ENCODE results near the gene METTL2A. TPM values are rescaled to one million over a fixed set of nuclear protein-coding genes. Genes with fewer than 3 reads are reported as not detected.
"Not testable (repeated sequence)": the region's sequence is repeated elsewhere in the genome, so short reads cannot be mapped to it uniquely, and the experiment has no call there.

METTL2A gene
- 36.6 and 37.1 TPM in 2 replicates for total RNA-seq (2013; cell fraction: nucleolus; rRNA removed)
- total RNA-seq (2014; rRNA removed) (26.0 and 26.8 TPM in 2 replicates), total RNA-seq (2014; rRNA removed; fragmentation: Illumina TruSeq; extraction: Trizol) (23.8 and 27.6 TPM in 2 replicates), total RNA-seq (2021) (21.2 and 23.1 TPM in 2 replicates), polyA plus RNA-seq (2011; rRNA removed) (21.9 and 30.5 TPM in 2 replicates), polyA plus RNA-seq (2014; fragmentation: Illumina TruSeq; extraction: Trizol) (20.6 and 20.8 TPM in 2 replicates), polyA plus RNA-seq (2014; fragmentation: Nextera tagmentation; extraction: Ambion mirVana) (10 to 100 TPM; 24.5 to 31.5 TPM), polyA plus RNA-seq (2014; rRNA removed) (18.3 and 19.7 TPM in 2 replicates), polyA plus RNA-seq (2016; fragmentation: Nextera tagmentation; extraction: Ambion mirVana) (10 to 100 TPM; 29.6 to 34.0 TPM), polyA minus RNA-seq (2011; rRNA and poly(A)+ RNA removed) (18.1 and 22.1 TPM in 2 replicates), Bru-seq, nascent RNA (percentile 71 among the genes with signal in this experiment), BruChase-seq, experiment 1, labeled RNA remaining after a 6-hour chase (percentile 68 among the genes with signal in this experiment), BruChase-seq, experiment 2, labeled RNA remaining after a 2-hour chase (percentile 69 among the genes with signal in this experiment)
- polyA plus RNA-seq (2011; ENCODE audit: low read depth), result 5.5 TPM
- polyA plus RNA-seq (2011; cell fraction: cytosol; rRNA removed), result 15.3 and 16.0 TPM in 2 replicates
- polyA plus RNA-seq (2011; cell fraction: nucleus; rRNA removed), result 7.2 and 8.8 TPM in 2 replicates
- 9.9 and 11.5 TPM in 2 replicates for polyA plus RNA-seq (2012)
- 8.3 and 10.3 TPM in 2 replicates for polyA minus RNA-seq (2011; cell fraction: cytosol; rRNA and poly(A)+ RNA removed)
- polyA minus RNA-seq (2011; cell fraction: nucleus; rRNA and poly(A)+ RNA removed), result 7.1 and 20.9 TPM in 2 replicates
- long read RNA-seq, experiment 1, transcript METTL2A-202 (8 exons, 1,556 nt), result minor isoform, 8 of 33 reads
- long read RNA-seq, experiment 1, transcript METTL2A-201 (9 exons, 2,537 nt), result major isoform, 21 of 33 reads
- long read RNA-seq, experiment 1, partial matches to known transcripts, result 1 of 33 reads
- long read RNA-seq, experiment 1, other reads (novel, unspliced or antisense), result 3 of 33 reads
- long read RNA-seq, experiment 2, transcript METTL2A-201 (9 exons, 2,537 nt), result major isoform, 163 of 234 reads
- long read RNA-seq, experiment 2, transcript METTL2A-202 (8 exons, 1,556 nt), result minor isoform, 48 of 234 reads
- long read RNA-seq, experiment 2, partial matches to known transcripts, result 5 of 234 reads
- long read RNA-seq, experiment 2, other reads (novel, unspliced or antisense), result 18 of 234 reads

GRCh38 chr17:62423647-62424461, at the start of gene METTL2A:
TSS of gene METTL2A (plus strand) at chr17:62423897. CDS start at chr17:62423903, 6 bp downstream.
- POLR2A ChIA-PET; BruUV-seq (replicated peaks): not testable (repeated sequence)
- TF ChIP-seq NR2C1 (IDR thresholded peaks at IDR 0.05) (peak; percentile 64; the same call in 1 of the 2 replicates), CREM (IDR thresholded peaks at IDR 0.05; ENCODE audit: low read depth) (peak; percentile 59), POLR2A (IDR thresholded peaks at IDR 0.05; ENCODE audit: low read depth, low read length) (peak; percentile 77), RAD21 (IDR thresholded peaks at IDR 0.05; ENCODE audit: insufficient read depth, low read depth, low read length) (peak; percentile 36; the same call in 1 of the 2 replicates), CREB1 (IDR thresholded peaks at IDR 0.05; ENCODE audit: low read depth) (peak; percentile 73), CHD2 (IDR thresholded peaks at IDR 0.05; ENCODE audit: borderline replicate concordance, low read depth, low read length) (0 out of 2 replicates have a peak, but pooled peaks have one; percentile 38), MAX (IDR thresholded peaks at IDR 0.05; ENCODE audit: low read depth, low read length) (peak; percentile 19; the same call in 1 of the 2 replicates), NBN (IDR thresholded peaks at IDR 0.05) (peak; percentile 52; the same call in 1 of the 2 replicates)
- TF ChIP-seq, protein P1, sequence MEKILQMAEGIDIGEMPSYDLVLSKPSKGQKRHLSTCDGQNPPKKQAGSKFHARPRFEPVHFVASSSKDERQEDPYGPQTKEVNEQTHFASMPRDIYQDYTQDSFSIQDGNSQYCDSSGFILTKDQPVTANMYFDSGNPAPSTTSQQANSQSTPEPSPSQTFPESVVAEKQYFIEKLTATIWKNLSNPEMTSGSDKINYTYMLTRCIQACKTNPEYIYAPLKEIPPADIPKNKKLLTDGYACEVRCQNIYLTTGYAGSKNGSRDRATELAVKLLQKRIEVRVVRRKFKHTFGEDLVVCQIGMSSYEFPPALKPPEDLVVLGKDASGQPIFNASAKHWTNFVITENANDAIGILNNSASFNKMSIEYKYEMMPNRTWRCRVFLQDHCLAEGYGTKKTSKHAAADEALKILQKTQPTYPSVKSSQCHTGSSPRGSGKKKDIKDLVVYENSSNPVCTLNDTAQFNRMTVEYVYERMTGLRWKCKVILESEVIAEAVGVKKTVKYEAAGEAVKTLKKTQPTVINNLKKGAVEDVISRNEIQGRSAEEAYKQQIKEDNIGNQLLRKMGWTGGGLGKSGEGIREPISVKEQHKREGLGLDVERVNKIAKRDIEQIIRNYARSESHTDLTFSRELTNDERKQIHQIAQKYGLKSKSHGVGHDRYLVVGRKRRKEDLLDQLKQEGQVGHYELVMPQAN (conservative IDR thresholded peaks at IDR 0.05), result peak; percentile 63; the same call in 1 of the 2 replicates
- TF ChIP-seq, protein P2, sequence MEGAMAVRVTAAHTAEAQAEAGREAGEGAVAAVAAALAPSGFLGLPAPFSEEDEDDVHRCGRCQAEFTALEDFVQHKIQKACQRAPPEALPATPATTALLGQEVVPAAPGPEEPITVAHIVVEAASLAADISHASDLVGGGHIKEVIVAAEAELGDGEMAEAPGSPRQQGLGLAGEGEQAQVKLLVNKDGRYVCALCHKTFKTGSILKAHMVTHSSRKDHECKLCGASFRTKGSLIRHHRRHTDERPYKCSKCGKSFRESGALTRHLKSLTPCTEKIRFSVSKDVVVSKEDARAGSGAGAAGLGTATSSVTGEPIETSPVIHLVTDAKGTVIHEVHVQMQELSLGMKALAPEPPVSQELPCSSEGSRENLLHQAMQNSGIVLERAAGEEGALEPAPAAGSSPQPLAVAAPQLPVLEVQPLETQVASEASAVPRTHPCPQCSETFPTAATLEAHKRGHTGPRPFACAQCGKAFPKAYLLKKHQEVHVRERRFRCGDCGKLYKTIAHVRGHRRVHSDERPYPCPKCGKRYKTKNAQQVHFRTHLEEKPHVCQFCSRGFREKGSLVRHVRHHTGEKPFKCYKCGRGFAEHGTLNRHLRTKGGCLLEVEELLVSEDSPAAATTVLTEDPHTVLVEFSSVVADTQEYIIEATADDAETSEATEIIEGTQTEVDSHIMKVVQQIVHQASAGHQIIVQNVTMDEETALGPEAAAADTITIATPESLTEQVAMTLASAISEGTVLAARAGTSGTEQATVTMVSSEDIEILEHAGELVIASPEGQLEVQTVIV (IDR thresholded peaks at IDR 0.05; ENCODE audit: borderline replicate concordance, partially characterized antibody), result peak; percentile 24

More at GRCh38 chr17:62423647-62424461, at the start of gene METTL2A:
- ATAC-seq (peak; percentile 96), FAIRE-seq (peak; percentile 95), DNase-seq (ENCODE audit: low read depth, low spot score) (peak; percentile 60)
- peak within 1 kb of the TSS; percentile 96 for H2AFZ ChIP-seq (ENCODE audit: control insufficient read depth, low read depth, low read length)
- in situ Hi-C loops (cut with MboI) (loop anchor here (5.0 kb wide), 1 partner anchor 63 kb away; no protein-coding TSS in a partner anchor), intact Hi-C loops (cut with micrococcal nuclease; ENCODE audit: unreplicated experiment) (loop anchor here (5.0 kb wide), 1 partner anchor 63 kb away; no protein-coding TSS in a partner anchor)
- ChIA-PET SMC1A (ENCODE audit: uncharacterized antibody, unreplicated experiment) (interaction anchor here (1.3 kb wide), 1 partner anchor 58 kb away, joined by 3 read pairs; no protein-coding TSS in a partner anchor), CTCF (interaction anchor here (0.8 to 3.0 kb wide), 5 partner anchors 35 to 129 kb away, joined by 3 to 43 read pairs (median 4); no protein-coding TSS in a partner anchor), RAD21 (ENCODE audit: unreplicated experiment) (interaction anchor here (0.7 to 1.7 kb wide), 2 partner anchors 60 to 61 kb away, joined by 3 to 6 read pairs; no protein-coding TSS in a partner anchor)
- peak within 1 kb of the TSS; percentile 67 for H3K27ac ChIP-seq (ENCODE audit: control insufficient read depth, insufficient read depth)
- H3K9ac ChIP-seq (ENCODE audit: control insufficient read depth, insufficient read depth, low read length), result peak within 1 kb of the TSS; percentile 80
- H3K4me1 ChIP-seq (ENCODE audit: control insufficient read depth, insufficient read depth, low read length); H3K36me3 ChIP-seq (ENCODE audit: control insufficient read depth in 2 of 2, insufficient read depth in 2 of 2, low read length in 1 of 2); H3K27me3 ChIP-seq (replicated peaks in 1 of 2; ENCODE audit: control insufficient read depth in 2 of 2, insufficient read depth in 2 of 2, low read length in 1 of 2); H4K20me1 ChIP-seq (ENCODE audit: control insufficient read depth, insufficient read depth); H3K9me3 ChIP-seq (replicated peaks; ENCODE audit: control insufficient read depth, insufficient read depth, low read length): not testable (repeated sequence)
- H3K4me3 ChIP-seq, result peak within 1 kb of the TSS; percentile 88
- H3K79me2 ChIP-seq (ENCODE audit: control insufficient read depth, insufficient read depth, low read length), result peaks cover 18% of the 10 kb centered on the region
- H3K4me2 ChIP-seq (ENCODE audit: control insufficient read depth, insufficient read depth), result peak within 1 kb of the TSS; percentile 92
- under 1% methylated on average over 58 of the region's 58 CpGs for WGBS (ENCODE audit: insufficient coverage, insufficient replicate concordance, low lambda C conversion rate, missing lambda C conversion rate)

All from GM12878 (cell line).